Measurements from ENCODE around the gene MTSS2. TPM values are rescaled to one million over a fixed set of nuclear protein-coding genes. Genes with fewer than 3 reads are reported as not detected.

MTSS2 gene
- 1 to 10 TPM; 5.5 to 8.5 TPM for total RNA-seq

- ATAC-seq (replicated peaks in 1 of 2) = peak; percentile 52 to 55
- no peaks in the 10 kb centered on the region for H3K4me1 Mint-ChIP-seq (ENCODE audit: low read depth)
- H3K4me3 Mint-ChIP-seq = peak within 1 kb of the TSS; percentile 41 to 74
- H3K27ac Mint-ChIP-seq = no peak within 1 kb of the TSS
- no peaks in the 10 kb centered on the region for H3K27me3 Mint-ChIP-seq (ENCODE audit: low read depth)
- H3K36me3 Mint-ChIP-seq (ENCODE audit: insufficient read depth in 2 of 2) = no peaks in the 10 kb centered on the region
- no peaks in the 10 kb centered on the region for H3K9me3 Mint-ChIP-seq
- peak; percentile 28 to 43 for DNase-seq
Measured at GRCh38 chr16:70685938-70686375, at the start of gene MTSS2. MTSS2 (minus strand) TSS chr16:70686053; CDS start chr16:70685791, 262 bp downstream.

GRCh38 chr16:70735141-70735979, 49.5 kb upstream of the MTSS2 start:
- peaks cover 50% of the 10 kb centered on the region for H3K4me1 Mint-ChIP-seq (ENCODE audit: low read depth)
- H3K36me3 Mint-ChIP-seq (ENCODE audit: insufficient read depth in 2 of 2) = peaks cover 1% of the 10 kb centered on the region in 2 donors
- H3K27ac Mint-ChIP-seq = no peak overlapping the region
- no peaks in the 10 kb centered on the region for H3K27me3 Mint-ChIP-seq (ENCODE audit: low read depth)
- DNase-seq (no peak), ATAC-seq (replicated peaks in 1 of 2) (no peak)
- H3K9me3 Mint-ChIP-seq = no peaks in the 10 kb centered on the region
- H3K4me3 Mint-ChIP-seq = no peak overlapping the region

- no peaks in the 10 kb centered on the region for H3K27me3 Mint-ChIP-seq (ENCODE audit: low read depth)
- H3K4me1 Mint-ChIP-seq (ENCODE audit: low read depth) = peaks cover 42% of the 10 kb centered on the region
- no peaks in the 10 kb centered on the region for H3K9me3 Mint-ChIP-seq
- peaks cover 1% of the 10 kb centered on the region in 2 donors for H3K36me3 Mint-ChIP-seq (ENCODE audit: insufficient read depth in 2 of 2)
- no peak for ATAC-seq (replicated peaks in 1 of 2)
- peak overlapping the region; percentile 25 for H3K27ac Mint-ChIP-seq
- DNase-seq = no peak
- no peak overlapping the region for H3K4me3 Mint-ChIP-seq
Measured at GRCh38 chr16:70734522-70735095, 48.8 kb upstream of the MTSS2 start.

DNA sequence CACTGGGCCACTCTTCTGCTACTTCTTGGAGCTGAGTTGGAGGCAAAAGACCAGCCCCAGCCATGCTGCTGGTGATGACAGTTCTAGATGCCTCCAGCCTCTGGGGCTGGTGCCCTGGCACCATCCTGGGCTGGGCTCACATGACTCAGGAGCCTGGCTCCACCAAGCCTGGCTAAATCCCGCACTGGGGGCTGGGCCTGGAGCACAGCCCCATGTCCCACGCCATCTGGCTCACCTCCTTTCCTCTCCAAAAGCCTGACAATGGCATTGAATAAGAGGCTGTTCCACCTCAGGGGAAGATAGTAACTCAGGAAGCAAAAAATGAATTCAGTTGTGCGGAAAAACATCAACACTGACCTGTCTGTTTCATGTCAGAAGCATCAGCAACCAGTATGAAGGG, 45.1 kb upstream of the MTSS2 start:
- peaks cover 6% of the 10 kb centered on the region for H3K4me1 Mint-ChIP-seq (ENCODE audit: low read depth)
- DNase-seq (no peak), ATAC-seq (replicated peaks in 1 of 2) (no peak)
- H3K9me3 Mint-ChIP-seq = no peaks in the 10 kb centered on the region
- no peak overlapping the region for H3K27ac Mint-ChIP-seq
- peaks cover 1% of the 10 kb centered on the region in 2 donors for H3K36me3 Mint-ChIP-seq (ENCODE audit: insufficient read depth in 2 of 2)
- no peak overlapping the region for H3K4me3 Mint-ChIP-seq
- H3K27me3 Mint-ChIP-seq (ENCODE audit: low read depth) = no peaks in the 10 kb centered on the region

- ATAC-seq (replicated peaks in 1 of 2) (no peak), DNase-seq (no peak)
- no peaks in the 10 kb centered on the region for H3K9me3 Mint-ChIP-seq
- no peak overlapping the region for H3K27ac Mint-ChIP-seq
- no peak overlapping the region for H3K4me3 Mint-ChIP-seq
- no peaks in the 10 kb centered on the region for H3K27me3 Mint-ChIP-seq (ENCODE audit: low read depth)
- H3K36me3 Mint-ChIP-seq (ENCODE audit: insufficient read depth in 2 of 2) = peaks cover 1% of the 10 kb centered on the region in 2 donors
- no peaks in the 10 kb centered on the region for H3K4me1 Mint-ChIP-seq (ENCODE audit: low read depth)
Measured at GRCh38 chr16:70730031-70730430, 44.2 kb upstream of the MTSS2 start.

GRCh38 chr16:70729292-70729691, 43.4 kb upstream of the MTSS2 start:
- Mint-ChIP-seq H3K4me1 (ENCODE audit: low read depth) (no peaks in the 10 kb centered on the region), H3K9me3 (no peaks in the 10 kb centered on the region), H3K27me3 (ENCODE audit: low read depth) (no peaks in the 10 kb centered on the region), H3K4me3 (no peak overlapping the region), H3K36me3 (ENCODE audit: insufficient read depth in 2 of 2) (peaks cover 1% of the 10 kb centered on the region in 2 donors), H3K27ac (no peak overlapping the region)
- ATAC-seq (replicated peaks in 1 of 2) = no peak
- no peak for DNase-seq

DNA sequence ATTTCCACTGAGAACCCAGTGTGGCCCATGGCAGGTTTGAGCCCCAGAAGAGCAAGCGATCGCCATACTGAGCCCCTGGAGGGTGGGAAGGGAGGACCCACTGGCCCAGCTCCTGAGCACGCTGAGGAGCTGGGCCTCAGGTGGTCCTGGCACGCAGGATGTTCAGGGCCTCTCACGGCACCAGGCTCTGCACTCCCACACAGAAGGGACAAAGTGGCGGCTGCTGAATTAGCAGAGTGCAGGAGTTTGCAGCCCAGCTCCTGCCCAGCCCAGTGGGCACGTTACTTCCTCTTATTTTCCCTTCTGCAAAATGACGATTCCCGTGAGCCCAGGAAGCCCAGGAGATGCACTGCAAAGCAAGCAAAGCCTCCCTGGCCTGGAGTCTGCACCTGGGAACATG, 42.3 kb upstream of the MTSS2 start:
- H3K27me3 Mint-ChIP-seq (ENCODE audit: low read depth) = no peaks in the 10 kb centered on the region
- ATAC-seq (replicated peaks in 1 of 2) (no peak), DNase-seq (no peak)
- no peaks in the 10 kb centered on the region for H3K9me3 Mint-ChIP-seq
- H3K36me3 Mint-ChIP-seq (ENCODE audit: insufficient read depth in 2 of 2) = peaks cover 1% of the 10 kb centered on the region in 2 donors
- H3K4me3 Mint-ChIP-seq = no peak overlapping the region
- no peak overlapping the region for H3K27ac Mint-ChIP-seq
- no peaks in the 10 kb centered on the region for H3K4me1 Mint-ChIP-seq (ENCODE audit: low read depth)

- H3K27ac Mint-ChIP-seq = peak overlapping the region; percentile 10
- H3K36me3 Mint-ChIP-seq (ENCODE audit: insufficient read depth in 2 of 2) = peaks cover 0 to 1% of the 10 kb centered on the region in 2 donors
- ATAC-seq (replicated peaks in 1 of 2) (no peak), DNase-seq (no peak)
- no peaks in the 10 kb centered on the region for H3K4me1 Mint-ChIP-seq (ENCODE audit: low read depth)
- H3K27me3 Mint-ChIP-seq (ENCODE audit: low read depth) = no peaks in the 10 kb centered on the region
- no peaks in the 10 kb centered on the region for H3K9me3 Mint-ChIP-seq
- no peak overlapping the region for H3K4me3 Mint-ChIP-seq
Measured at GRCh38 chr16:70726892-70727361, 41.1 kb upstream of the MTSS2 start.

DNA sequence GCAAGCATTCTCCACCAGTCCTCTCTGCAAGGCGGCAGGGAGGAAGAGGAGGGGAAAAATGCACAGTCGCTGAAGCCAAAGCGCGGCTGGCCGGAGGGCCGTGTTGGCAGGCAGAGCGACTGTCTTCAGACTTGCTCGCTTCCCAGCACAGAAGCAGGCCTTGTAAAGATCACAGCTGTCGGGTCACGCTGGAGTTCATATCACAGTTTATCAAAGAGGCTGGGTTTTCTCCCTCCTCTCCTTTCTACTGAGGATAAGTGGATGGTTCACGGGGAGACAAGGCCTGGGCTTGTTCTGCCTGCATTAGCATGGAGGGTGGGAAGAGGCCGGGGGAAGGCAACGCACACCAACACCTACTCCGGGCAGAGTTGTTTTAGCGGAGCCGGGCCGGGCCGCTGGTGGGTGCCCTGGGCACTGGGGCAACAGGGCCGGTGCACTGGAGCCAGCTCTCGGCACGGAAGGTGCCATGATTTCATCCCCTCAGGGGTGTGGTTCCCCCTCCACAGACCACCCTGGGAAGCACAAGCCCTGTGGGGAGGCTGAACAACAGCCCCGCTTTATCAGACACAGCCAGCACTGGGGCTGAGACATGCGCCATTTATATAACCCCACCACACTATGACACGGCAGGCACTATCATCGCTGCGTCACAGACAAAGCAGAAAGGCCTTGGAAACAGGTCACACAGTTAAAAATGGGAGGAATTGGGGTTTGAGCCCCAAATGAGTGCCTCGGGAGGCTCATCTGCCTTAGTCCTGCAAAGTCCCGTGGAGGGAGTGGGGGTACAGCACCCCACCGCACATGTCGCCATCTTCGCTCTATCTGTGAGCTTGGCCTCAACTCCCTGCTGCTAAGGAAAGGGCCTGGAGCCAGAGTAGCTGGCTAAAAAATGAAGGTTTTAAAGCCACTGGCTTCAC, 40.3 kb upstream of the MTSS2 start:
- DNase-seq (no peak), ATAC-seq (replicated peaks in 1 of 2) (no peak)
- H3K27me3 Mint-ChIP-seq (ENCODE audit: low read depth) = no peaks in the 10 kb centered on the region
- peaks cover 3% of the 10 kb centered on the region for H3K4me1 Mint-ChIP-seq (ENCODE audit: low read depth)
- H3K27ac Mint-ChIP-seq = no peak overlapping the region
- H3K9me3 Mint-ChIP-seq = no peaks in the 10 kb centered on the region
- H3K4me3 Mint-ChIP-seq = no peak overlapping the region
- peaks cover 0 to 1% of the 10 kb centered on the region in 2 donors for H3K36me3 Mint-ChIP-seq (ENCODE audit: insufficient read depth in 2 of 2)

GRCh38 chr16:70725024-70725911, 39.4 kb upstream of the MTSS2 start:
- Mint-ChIP-seq H3K27ac (no peak overlapping the region), H3K27me3 (ENCODE audit: low read depth) (no peaks in the 10 kb centered on the region), H3K9me3 (no peaks in the 10 kb centered on the region), H3K36me3 (ENCODE audit: insufficient read depth in 2 of 2) (peaks cover 0 to 1% of the 10 kb centered on the region in 2 donors), H3K4me3 (no peak overlapping the region), H3K4me1 (ENCODE audit: low read depth) (peaks cover 12% of the 10 kb centered on the region)
- DNase-seq = no peak
- ATAC-seq (replicated peaks in 1 of 2) = no peak

- no peaks in the 10 kb centered on the region for H3K27me3 Mint-ChIP-seq (ENCODE audit: low read depth)
- no peaks in the 10 kb centered on the region for H3K36me3 Mint-ChIP-seq (ENCODE audit: insufficient read depth in 2 of 2)
- DNase-seq (no peak), ATAC-seq (replicated peaks in 1 of 2) (no peak)
- H3K27ac Mint-ChIP-seq = no peak overlapping the region
- no peaks in the 10 kb centered on the region for H3K9me3 Mint-ChIP-seq
- H3K4me3 Mint-ChIP-seq = no peak overlapping the region
- peaks cover 15% of the 10 kb centered on the region for H3K4me1 Mint-ChIP-seq (ENCODE audit: low read depth)
Measured at GRCh38 chr16:70724146-70725023, 38.5 kb upstream of the MTSS2 start.

All from activated T-cell treated with anti-CD3 and anti-CD28 coated beads, Interleukin-2, amount 50 U/mL, for 72 hours (primary cell).